Fibroblast of lung (primary cell): Measurements from ENCODE around the gene DEGS2. TPM values are rescaled to one million over a fixed set of nuclear protein-coding genes. Genes with fewer than 3 reads are reported as not detected.
"Not testable (repeated sequence)": the region's sequence is repeated elsewhere in the genome, so short reads cannot be mapped to it uniquely, and the experiment has no call there.

Experiments used
- DNase-seq, 2 donors: peaks; one replicate each; pipeline versions ENCODE4 v3.0.0 to v3.0.0-alpha.2; 2010; ENCODE audit warnings: low read depth in 2 of 2
- H2AFZ ChIP-seq: 2 replicates; pipeline ENCODE4 v1.5.1; 2012; ENCODE audit warnings: low read length, control low read depth, inconsistent platforms
- H3K27ac ChIP-seq: 2 replicates; pipeline ENCODE4 v1.5.1; 2011; ENCODE audit warnings: low read length, control low read depth; ENCODE audit not compliant: insufficient read depth
- H3K27me3 ChIP-seq: 2 replicates; pipeline ENCODE4 v1.5.1; 2011; ENCODE audit warnings: mild to moderate bottlenecking, low read length; ENCODE audit not compliant: control insufficient read depth, insufficient read depth
- H3K36me3 ChIP-seq: 2 replicates; pipeline ENCODE4 v1.5.1; 2011; ENCODE audit warnings: low read length; ENCODE audit not compliant: control insufficient read depth, insufficient read depth
- H3K4me1 ChIP-seq: 2 replicates; pipeline ENCODE4 v1.5.1; 2011; ENCODE audit warnings: low read length; ENCODE audit not compliant: control insufficient read depth, insufficient read depth; ENCODE audit errors: extremely low read depth
- H3K4me2 ChIP-seq: 2 replicates; pipeline ENCODE4 v1.5.1; 2011; ENCODE audit warnings: low read length, control low read depth; ENCODE audit not compliant: insufficient read depth; ENCODE audit errors: extremely low read depth
- H3K4me3 ChIP-seq, 4 experiments: fragments of 200-600 bp in 1 of 4; sonication (generic) in 1 of 4; replicated peaks in 1 of 4; 2 replicates each; pipeline ENCODE4 v1.5.1; 2011 to 2016; ENCODE audit warnings: low read length in 4 of 4, low read depth in 3 of 4, mild to moderate bottlenecking in 3 of 4, control low read depth in 2 of 4, inconsistent platforms in 1 of 4, mixed read lengths in 1 of 4; ENCODE audit not compliant: insufficient read depth in 1 of 4; ENCODE audit errors: control extremely low read depth in 1 of 4
- H3K79me2 ChIP-seq: 2 replicates; pipeline ENCODE4 v1.5.1; 2012; ENCODE audit warnings: mild to moderate bottlenecking, low read length, inconsistent platforms; ENCODE audit not compliant: control insufficient read depth, insufficient read depth
- H3K9ac ChIP-seq: 2 replicates; pipeline ENCODE4 v1.5.1; 2011; ENCODE audit warnings: mild to moderate bottlenecking, low read length, control low read depth; ENCODE audit not compliant: insufficient read depth
- H3K9me3 ChIP-seq: 2 replicates; pipeline ENCODE4 v1.5.1; 2012; ENCODE audit warnings: low read depth, low read length; ENCODE audit not compliant: control insufficient read depth, insufficient read depth
- H4K20me1 ChIP-seq: 2 replicates; pipeline ENCODE4 v1.5.1; 2011; ENCODE audit warnings: low read length; ENCODE audit not compliant: control insufficient read depth, insufficient read depth; ENCODE audit errors: extremely low read depth
- EZH2 ChIP-seq: IDR thresholded peaks from 2 replicates; pipeline ENCODE4 v1.5.1; 2012; ENCODE audit warnings: low read length, control low read depth, mild to moderate bottlenecking; ENCODE audit errors: missing control alignments
- polyA plus RNA-seq, 2 donors: library from polyadenylated mRNA; depleted of rRNA in 1 of 2; stranded (reverse) in 1 of 2; unstranded in 1 of 2; fragments of >200 nt; gene quantifications; 2 replicates each; pipeline ENCODE4 v1.2.1, GENCODE V29; 2011 to 2012; ENCODE audit warnings: missing spikeins in 1 of 2
- total RNA-seq: library from RNA; depleted of rRNA; stranded (reverse); fragments of >200 nt; gene quantifications from 2 replicates; pipeline ENCODE4 v1.2.1, GENCODE V29; 2014
- TF ChIP-seq, protein P1 (sequence below), 2 donors: IDR thresholded peaks in 1 of 2; conservative IDR thresholded peaks in 1 of 2; 1 replicate in 1 of 2; 2 replicates in 1 of 2; pipeline ENCODE4 v1.5.1; 2011 to 2012; ENCODE audit warnings: low read length in 2 of 2, control low read depth in 1 of 2, inconsistent platforms in 1 of 2, low read depth in 1 of 2, mild to moderate bottlenecking in 1 of 2

The DEGS2 gene
- total and polyA plus RNA-seq, 2 donors (not counting 1 experiment from before 2014, with no cell fraction given) = under 0.01 TPM; not detected in 1

GRCh38 chr14:100188392-100189030 is 29.1 kb upstream of the DEGS2 start:
- no peaks in the 10 kb centered on the region for H3K9me3 ChIP-seq
- H3K4me1 ChIP-seq = peaks cover 6% of the 10 kb centered on the region
- no peak overlapping the region for H3K4me3 ChIP-seq
- TF ChIP-seq EZH2 = no peak
- TF ChIP-seq, protein P1, sequence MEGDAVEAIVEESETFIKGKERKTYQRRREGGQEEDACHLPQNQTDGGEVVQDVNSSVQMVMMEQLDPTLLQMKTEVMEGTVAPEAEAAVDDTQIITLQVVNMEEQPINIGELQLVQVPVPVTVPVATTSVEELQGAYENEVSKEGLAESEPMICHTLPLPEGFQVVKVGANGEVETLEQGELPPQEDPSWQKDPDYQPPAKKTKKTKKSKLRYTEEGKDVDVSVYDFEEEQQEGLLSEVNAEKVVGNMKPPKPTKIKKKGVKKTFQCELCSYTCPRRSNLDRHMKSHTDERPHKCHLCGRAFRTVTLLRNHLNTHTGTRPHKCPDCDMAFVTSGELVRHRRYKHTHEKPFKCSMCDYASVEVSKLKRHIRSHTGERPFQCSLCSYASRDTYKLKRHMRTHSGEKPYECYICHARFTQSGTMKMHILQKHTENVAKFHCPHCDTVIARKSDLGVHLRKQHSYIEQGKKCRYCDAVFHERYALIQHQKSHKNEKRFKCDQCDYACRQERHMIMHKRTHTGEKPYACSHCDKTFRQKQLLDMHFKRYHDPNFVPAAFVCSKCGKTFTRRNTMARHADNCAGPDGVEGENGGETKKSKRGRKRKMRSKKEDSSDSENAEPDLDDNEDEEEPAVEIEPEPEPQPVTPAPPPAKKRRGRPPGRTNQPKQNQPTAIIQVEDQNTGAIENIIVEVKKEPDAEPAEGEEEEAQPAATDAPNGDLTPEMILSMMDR (conservative IDR thresholded peaks at IDR 0.05 in 1 of 2, IDR thresholded peaks at IDR 0.05 in 1 of 2; ENCODE audit: low read depth in 1 of 2, low read length in 2 of 2) = no peak
- no peaks in the 10 kb centered on the region for H4K20me1 ChIP-seq
- no peaks in the 10 kb centered on the region for H3K27me3 ChIP-seq
- H3K36me3 ChIP-seq = no peaks in the 10 kb centered on the region
- no peak overlapping the region for H3K9ac ChIP-seq
- no peak overlapping the region for H2AFZ ChIP-seq
- H3K27ac ChIP-seq = no peak overlapping the region
- no peaks in the 10 kb centered on the region for H3K79me2 ChIP-seq
- no peak overlapping the region for H3K4me2 ChIP-seq
- no peak for DNase-seq

GRCh38 chr14:100187247-100187833 is 27.9 kb upstream of the DEGS2 start:
- Histone ChIP-seq H4K20me1 (no peaks in the 10 kb centered on the region), H2AFZ (no peak overlapping the region), H3K27me3 (no peaks in the 10 kb centered on the region), H3K79me2 (no peaks in the 10 kb centered on the region), H3K4me1 (peaks cover 3% of the 10 kb centered on the region), H3K4me2 (no peak overlapping the region), H3K9me3 (no peaks in the 10 kb centered on the region), H3K36me3 (no peaks in the 10 kb centered on the region), H3K9ac (no peak overlapping the region), H3K27ac (no peak overlapping the region), H3K4me3 (no peak overlapping the region)
- DNase-seq = no peak
- no peak for TF ChIP-seq EZH2
- TF ChIP-seq, protein P1 (conservative IDR thresholded peaks at IDR 0.05 in 1 of 2, IDR thresholded peaks at IDR 0.05 in 1 of 2; ENCODE audit: low read depth in 1 of 2, low read length in 2 of 2) = no peak

DNA sequence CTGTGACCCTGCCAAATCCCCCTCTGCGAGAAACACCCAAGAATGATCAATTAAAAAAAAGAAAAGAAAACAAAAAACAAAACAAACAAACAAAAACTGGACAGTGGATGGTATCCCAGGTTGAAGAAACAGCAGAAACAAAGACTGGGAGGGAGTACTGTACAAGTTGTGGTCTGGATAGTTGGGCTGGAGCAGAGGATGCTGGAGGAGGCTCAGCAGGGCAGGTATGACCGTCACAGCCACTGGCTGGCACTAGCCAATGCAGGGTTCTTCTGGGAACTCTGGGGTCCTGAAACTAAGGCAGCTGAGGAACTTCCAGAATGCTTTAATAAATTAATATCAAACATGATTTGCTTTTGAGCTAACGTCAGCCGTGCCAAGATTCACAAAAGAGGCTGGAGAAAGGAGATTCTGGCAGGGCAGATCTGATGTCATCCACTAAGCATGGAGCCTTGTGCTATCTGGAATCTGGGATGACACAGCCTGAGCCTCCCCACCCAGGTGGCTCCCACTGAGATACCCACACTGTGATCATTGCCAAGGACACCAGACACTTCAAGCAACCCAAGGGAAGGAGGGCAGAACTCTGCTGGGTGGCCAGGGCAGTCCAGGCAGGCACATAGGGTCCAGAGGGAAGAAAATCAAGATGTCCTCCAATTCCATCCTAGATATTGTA is 22.6 kb upstream of the DEGS2 start:
- H3K79me2 ChIP-seq, H3K4me1 ChIP-seq, H2AFZ ChIP-seq, H3K27me3 ChIP-seq, H4K20me1 ChIP-seq, H3K9me3 ChIP-seq, H3K36me3 ChIP-seq, H3K27ac ChIP-seq, H3K4me2 ChIP-seq, H3K4me3 ChIP-seq, H3K9ac ChIP-seq: not testable (repeated sequence)
- peak in 1 of 2 donors; percentile 42 for DNase-seq

GRCh38 chr14:100180671-100181070 is 21.2 kb upstream of the DEGS2 start:
- H3K4me3 ChIP-seq, DNase-seq, H3K4me1 ChIP-seq: not testable (repeated sequence)

More at GRCh38 chr14:100180671-100181070, 21.2 kb upstream of the DEGS2 start:
- not testable (repeated sequence) for H3K9ac ChIP-seq, H3K27me3 ChIP-seq, H4K20me1 ChIP-seq, H3K79me2 ChIP-seq, H3K36me3 ChIP-seq, H2AFZ ChIP-seq, H3K27ac ChIP-seq, H3K9me3 ChIP-seq, H3K4me2 ChIP-seq
